Bronchial epithelial cell (primary cell): ENCODE results near the gene RLN3. TPM values are rescaled to one million over a fixed set of nuclear protein-coding genes. Genes with fewer than 3 reads are reported as not detected.

Source experiments
- DNase-seq: peaks from one replicate; pipeline ENCODE4 v3.0.0-alpha.2; 2010; ENCODE audit warnings: low read depth
- FAIRE-seq: peaks from 2 replicates; lab custom pipeline; 2011; peaks lifted over from hg19 to GRCh38; lab: Jason Lieb, UNC
- H3K27me3 ChIP-seq: 2 replicates; pipeline ENCODE4 v1.5.1; 2011; ENCODE audit warnings: low read length; ENCODE audit not compliant: control insufficient read depth, insufficient read depth
- H3K36me3 ChIP-seq: 2 replicates; pipeline ENCODE4 v1.5.1; 2011; ENCODE audit warnings: low read length; ENCODE audit not compliant: control insufficient read depth, insufficient read depth
- H3K4me3 ChIP-seq: 2 replicates; pipeline ENCODE4 v1.5.1; 2011; ENCODE audit warnings: mild to moderate bottlenecking, low read depth, low read length, control low read depth
- total RNA-seq: library from RNA; depleted of rRNA; stranded (reverse); fragments of >200 nt; gene quantifications from 2 replicates; pipeline ENCODE4 v1.2.1, GENCODE V29; 2014
- TF ChIP-seq, protein P1 (sequence below): IDR thresholded peaks from 2 replicates; pipeline ENCODE4 v1.5.1; 2011; ENCODE audit warnings: mild to moderate bottlenecking, moderate library complexity, low read length, control low read depth, inconsistent platforms; ENCODE audit not compliant: insufficient read depth, severe bottlenecking

The RLN3 gene
- total RNA-seq, 1 donor from 2014 or later: not detected

DNA sequence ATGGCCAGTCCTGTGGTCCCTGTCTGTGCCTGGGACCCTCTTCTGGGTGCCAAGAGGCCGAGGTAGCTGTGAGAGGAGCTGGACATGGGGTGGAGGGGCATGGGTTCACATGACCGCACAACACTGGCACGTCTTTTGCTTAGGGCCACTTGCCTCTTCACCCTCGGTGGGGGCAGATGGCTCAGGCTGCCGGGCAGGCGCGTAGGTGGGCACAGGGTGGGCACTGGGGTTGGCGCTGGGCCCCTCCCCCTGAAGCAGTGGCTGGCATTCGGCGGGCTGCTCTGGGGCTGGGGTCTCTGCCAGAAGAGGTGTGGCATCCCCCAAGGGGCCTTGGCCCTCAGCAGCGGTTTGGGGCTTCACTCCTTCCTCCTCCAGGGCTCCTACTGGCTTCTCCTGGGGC, 25.6 kb downstream of the RLN3 start:
- TF ChIP-seq, protein P1, sequence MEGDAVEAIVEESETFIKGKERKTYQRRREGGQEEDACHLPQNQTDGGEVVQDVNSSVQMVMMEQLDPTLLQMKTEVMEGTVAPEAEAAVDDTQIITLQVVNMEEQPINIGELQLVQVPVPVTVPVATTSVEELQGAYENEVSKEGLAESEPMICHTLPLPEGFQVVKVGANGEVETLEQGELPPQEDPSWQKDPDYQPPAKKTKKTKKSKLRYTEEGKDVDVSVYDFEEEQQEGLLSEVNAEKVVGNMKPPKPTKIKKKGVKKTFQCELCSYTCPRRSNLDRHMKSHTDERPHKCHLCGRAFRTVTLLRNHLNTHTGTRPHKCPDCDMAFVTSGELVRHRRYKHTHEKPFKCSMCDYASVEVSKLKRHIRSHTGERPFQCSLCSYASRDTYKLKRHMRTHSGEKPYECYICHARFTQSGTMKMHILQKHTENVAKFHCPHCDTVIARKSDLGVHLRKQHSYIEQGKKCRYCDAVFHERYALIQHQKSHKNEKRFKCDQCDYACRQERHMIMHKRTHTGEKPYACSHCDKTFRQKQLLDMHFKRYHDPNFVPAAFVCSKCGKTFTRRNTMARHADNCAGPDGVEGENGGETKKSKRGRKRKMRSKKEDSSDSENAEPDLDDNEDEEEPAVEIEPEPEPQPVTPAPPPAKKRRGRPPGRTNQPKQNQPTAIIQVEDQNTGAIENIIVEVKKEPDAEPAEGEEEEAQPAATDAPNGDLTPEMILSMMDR: no peak
- Histone ChIP-seq H3K36me3 (no peaks in the 10 kb centered on the region), H3K27me3 (peaks cover under 1% of the 10 kb centered on the region), H3K4me3 (no peak overlapping the region)
- FAIRE-seq: no peak
- no peak for DNase-seq

- TF ChIP-seq, protein P1: no peak
- DNase-seq (no peak), FAIRE-seq (no peak)
- no peaks in the 10 kb centered on the region for H3K36me3 ChIP-seq
- peaks cover 3% of the 10 kb centered on the region for H3K27me3 ChIP-seq
- no peak overlapping the region for H3K4me3 ChIP-seq
Measured at GRCh38 chr19:14054099-14054498, 26.2 kb downstream of the RLN3 start.

GRCh38 chr19:14054721-14055120, 26.8 kb downstream of the RLN3 start:
- FAIRE-seq: no peak

DNA sequence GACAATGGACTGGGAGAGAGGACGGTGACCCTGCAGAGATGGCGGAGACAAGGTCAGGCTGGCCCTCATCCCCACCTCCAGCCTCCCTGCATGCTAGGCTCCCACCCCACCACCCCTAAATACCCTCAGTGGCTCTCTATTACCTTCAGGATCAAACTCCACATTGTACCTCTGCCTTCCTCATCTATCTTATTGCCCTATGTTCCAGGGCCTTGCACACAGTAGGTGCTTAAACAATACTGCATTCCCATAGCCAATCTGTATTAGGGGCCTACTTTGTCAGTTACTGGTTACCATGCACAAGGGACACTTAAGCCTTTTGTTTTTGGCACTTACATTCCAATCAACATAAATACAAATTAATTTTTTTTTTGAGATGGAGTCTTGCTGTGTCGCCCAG, 27.4 kb downstream of the RLN3 start:
- FAIRE-seq (no peak), DNase-seq (no peak)
- H3K27me3 ChIP-seq: peaks cover 4% of the 10 kb centered on the region
- no peaks in the 10 kb centered on the region for H3K36me3 ChIP-seq
- H3K4me3 ChIP-seq: no peak overlapping the region
- TF ChIP-seq, protein P1: no peak

More at GRCh38 chr19:14054721-14055120, 26.8 kb downstream of the RLN3 start:
- DNase-seq: no peak
- TF ChIP-seq, protein P1: no peak
- no peak overlapping the region for H3K4me3 ChIP-seq
- no peaks in the 10 kb centered on the region for H3K36me3 ChIP-seq
- peaks cover 4% of the 10 kb centered on the region for H3K27me3 ChIP-seq

- FAIRE-seq: no peak
- DNase-seq: no peak
Measured at GRCh38 chr19:14056069-14056666, 28.2 kb downstream of the RLN3 start.

More at GRCh38 chr19:14056069-14056666, 28.2 kb downstream of the RLN3 start:
- Histone ChIP-seq H3K4me3 (no peak overlapping the region), H3K27me3 (peaks cover 6% of the 10 kb centered on the region), H3K36me3 (no peaks in the 10 kb centered on the region)
- TF ChIP-seq, protein P1: no peak
